Gastrocnemius medialis (tissue), 4 donors: ENCODE data around the gene MCF2L. TPM values are rescaled to one million over a fixed set of nuclear protein-coding genes. Genes with fewer than 3 reads are reported as not detected.
A peak's percentile ranks its signal among the peaks of the same experiment; 100 is the strongest.
"Not testable (repeated sequence)": the region's sequence is repeated elsewhere in the genome, so short reads cannot be mapped to it uniquely, and the experiment has no call there.

ENCODE experiments used
- ATAC-seq, 2 donors: fragments of 150-250 bp; one replicate each; pipeline ENCODE4 v1.9.1; 2016
- DNase-seq, 2 donors: peaks; one replicate each; pipeline ENCODE4 v3.0.0-alpha.2; 2019
- H3K27ac ChIP-seq, 4 donors: fragments of 200-600 bp; sonication (generic); 1 replicate in 1 of 4; 2 replicates in 3 of 4; pipeline ENCODE4 v1.5.1; 2016 to 2018; ENCODE audit warnings: mild to moderate bottlenecking in 2 of 4, moderate library complexity in 1 of 4
- H3K27me3 ChIP-seq, 3 donors: fragments of 200-600 bp; sonication (generic) in 2 of 3; 1 replicate in 1 of 3; 2 replicates in 2 of 3; pipeline versions ENCODE4 v1.5.1 to v1.6.0; 2016 to 2019; ENCODE audit warnings: mild to moderate bottlenecking in 1 of 3, moderate library complexity in 1 of 3
- H3K36me3 ChIP-seq, 2 donors: fragments of 200-600 bp; sonication (generic) in 1 of 2; one replicate each; pipeline ENCODE4 v1.5.1; 2017 to 2018
- H3K4me1 ChIP-seq, 2 donors: fragments of 200-600 bp; sonication (generic) in 1 of 2; one replicate each; pipeline ENCODE4 v1.5.1; 2016 to 2017; ENCODE audit warnings: mild to moderate bottlenecking in 2 of 2
- H3K4me3 ChIP-seq, 4 donors: fragments of 200-600 bp; sonication (generic) in 3 of 4; 1 replicate in 1 of 4; 2 replicates in 3 of 4; pipeline ENCODE4 v1.5.1; 2016 to 2019; ENCODE audit warnings: mild to moderate bottlenecking in 2 of 4
- H3K9me3 ChIP-seq, 3 donors: fragments of 200-600 bp; sonication (generic) in 2 of 3; 1 replicate in 1 of 3; 2 replicates in 2 of 3; pipeline ENCODE4 v1.5.1; 2016 to 2019
- CTCF ChIP-seq, 5 experiments: fragments of 450-650 bp in 3 of 5; fragments of 200-600 bp in 2 of 5; sonication (generic) in 2 of 5; IDR thresholded peaks in 4 of 5; conservative IDR thresholded peaks in 1 of 5; 1 replicate in 4 of 5; 2 replicates in 1 of 5; pipeline ENCODE4 v1.5.1; 2016 to 2019; ENCODE audit warnings: antibody characterized with exemption in 5 of 5, mild to moderate bottlenecking in 3 of 5, moderate library complexity in 3 of 5
- POLR2A ChIP-seq, 2 donors: fragments of 450-650 bp; IDR thresholded peaks; one replicate each; pipeline ENCODE4 v1.6.1; 2017; ENCODE audit warnings: antibody characterized with exemption in 2 of 2, mild to moderate bottlenecking in 2 of 2, moderate library complexity in 2 of 2
- in situ Hi-C, 4 donors: fragments of 200-750 bp; cut with MboI; loops; one replicate each; pipeline versions ENCODE4 v1.15.0 to v1.8.0; 2017; ENCODE audit warnings: low sequenced_read_pairs in 4 of 4
- intact Hi-C: fragments of 100-400 bp; cut with DNase I; formaldehyde crosslinking; loops from one replicate; pipeline ENCODE4 v1.15.1; 2023; ENCODE audit warnings: low total_unique reads
- total RNA-seq, 4 donors: library from RNA; depleted of rRNA; stranded (reverse); fragments of >200 nt; gene quantifications; one replicate each; pipeline versions ENCODE4 v1.1.0 to v1.2.3, GENCODE V29; 2016

Gene MCF2L
- total RNA-seq, 4 donors from 2014 or later: 16.1 to 21.2 (median 19.4) TPM

GRCh38 chr13:113105921-113106452 is 137.0 kb downstream of the MCF2L start:
- DNase-seq: no peak
- ATAC-seq: no peak
- Histone ChIP-seq H3K27me3 (peaks cover 17 to 29% (median 28%) of the 10 kb centered on the region in 3 donors), H3K36me3 (no peaks in the 10 kb centered on the region), H3K4me3 (no peak overlapping the region), H3K4me1 (no peaks in the 10 kb centered on the region), H3K27ac (no peak overlapping the region), H3K9me3 (no peaks in the 10 kb centered on the region)
- TF ChIP-seq POLR2A (IDR thresholded peaks at IDR 0.05) (no peak), CTCF (IDR thresholded peaks at IDR 0.05 in 4 of 5, conservative IDR thresholded peaks at IDR 0.05 in 1 of 5) (no peak)
- in situ Hi-C loops: no loop called here
- intact Hi-C loops: no loop called here

DNA sequence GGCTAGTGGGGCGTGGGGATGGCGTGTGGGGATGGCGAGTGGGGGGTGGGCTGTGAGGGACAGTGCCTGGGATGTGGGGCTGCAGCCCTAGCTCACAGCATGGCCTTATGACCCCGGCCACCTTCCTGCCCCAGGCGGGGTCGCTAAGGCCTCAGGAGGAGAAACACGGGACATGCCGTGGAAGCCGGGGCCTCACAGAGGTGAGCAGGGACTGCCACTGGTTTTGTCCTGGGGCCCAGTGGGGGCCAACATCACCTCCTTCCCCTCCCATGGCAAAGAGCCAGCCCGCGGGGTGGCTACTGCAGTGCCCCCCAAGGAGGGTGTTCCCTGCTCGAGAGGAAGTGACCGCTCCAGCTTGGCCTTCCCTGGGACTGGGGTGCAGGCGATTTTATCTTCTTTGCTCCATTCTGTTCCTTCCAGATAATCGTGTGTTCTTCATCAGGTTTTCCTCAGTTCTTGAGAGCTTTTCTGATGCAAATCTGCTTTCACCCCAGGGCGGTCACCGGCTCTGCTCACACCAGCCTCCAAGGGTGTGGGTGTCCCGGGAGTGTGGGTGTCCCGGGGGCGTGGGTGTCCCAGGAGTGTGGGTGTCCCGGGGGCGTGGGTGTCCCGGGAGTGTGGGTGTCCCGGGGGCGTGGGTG is 137.8 kb downstream of the MCF2L start:
- Histone ChIP-seq H3K4me1 (no peaks in the 10 kb centered on the region), H3K36me3 (no peaks in the 10 kb centered on the region), H3K4me3 (no peak overlapping the region), H3K27me3 (peaks cover 20 to 31% (median 30%) of the 10 kb centered on the region in 3 donors), H3K27ac (no peak overlapping the region), H3K9me3 (no peaks in the 10 kb centered on the region)
- no peak for ATAC-seq
- no peak for DNase-seq
- intact Hi-C loops: no loop called here
- TF ChIP-seq CTCF (IDR thresholded peaks at IDR 0.05 in 4 of 5, conservative IDR thresholded peaks at IDR 0.05 in 1 of 5) (no peak), POLR2A (IDR thresholded peaks at IDR 0.05) (no peak)
- in situ Hi-C loops: no loop called here

GRCh38 chr13:113108521-113108920 is 139.5 kb downstream of the MCF2L start:
- H3K4me1 ChIP-seq, ATAC-seq, H3K4me3 ChIP-seq, H3K9me3 ChIP-seq, H3K27ac ChIP-seq, DNase-seq, H3K36me3 ChIP-seq, in situ Hi-C loops, intact Hi-C loops: not testable (repeated sequence)
- peaks cover 27 to 29% (median 29%) of the 10 kb centered on the region in 3 donors for H3K27me3 ChIP-seq

DNA sequence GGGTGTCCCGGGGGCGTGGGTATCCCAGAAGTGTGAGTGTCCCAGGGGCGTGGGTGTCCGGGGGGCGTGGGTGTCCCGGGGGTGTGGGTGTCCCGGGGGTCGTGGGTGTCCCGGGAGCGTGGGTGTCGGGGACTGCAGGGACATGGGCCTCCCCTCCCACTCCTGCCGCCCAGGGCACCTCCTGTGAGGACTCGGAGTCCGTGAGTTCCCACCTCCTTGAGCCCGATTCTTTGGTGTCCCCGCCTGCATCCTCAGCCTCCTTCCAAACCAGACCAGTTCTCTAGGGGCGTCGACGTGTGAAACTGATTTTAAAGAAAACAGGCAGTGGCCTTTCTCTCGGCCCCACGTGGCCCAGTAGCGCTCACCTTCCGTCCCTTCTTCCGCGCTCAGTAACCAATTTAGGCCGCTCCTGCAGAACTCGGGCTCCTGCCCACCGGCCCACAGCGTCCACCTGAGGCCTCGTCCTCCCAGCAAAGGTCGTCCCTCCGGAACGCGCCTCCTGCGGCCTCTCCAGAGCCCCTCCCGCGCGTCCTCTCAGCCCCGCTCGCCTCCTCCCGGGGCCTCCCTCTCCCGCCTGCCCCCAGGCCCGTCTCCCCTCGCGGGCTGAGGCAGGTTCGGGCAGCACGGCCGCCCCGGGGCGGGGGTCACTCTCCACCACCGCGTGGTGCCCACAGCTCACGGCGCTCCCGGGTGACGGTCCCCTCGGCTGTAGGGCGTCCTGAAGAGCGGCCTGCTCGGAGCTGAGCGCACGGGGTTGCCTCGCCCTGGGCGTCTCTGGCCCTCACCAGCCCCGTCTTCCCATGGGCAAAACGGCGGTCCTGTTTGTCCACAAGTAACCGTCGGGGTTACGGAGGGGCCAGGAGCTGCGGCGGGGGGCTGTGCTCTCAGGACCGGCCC is 140.4 kb downstream of the MCF2L start:
- Histone ChIP-seq H3K9me3 (no peaks in the 10 kb centered on the region), H3K4me3 (peak overlapping the region in 1 of 4 donors; percentile 26), H3K27me3 (peaks cover 20 to 29% (median 27%) of the 10 kb centered on the region in 3 donors), H3K4me1 (no peaks in the 10 kb centered on the region), H3K36me3 (no peaks in the 10 kb centered on the region), H3K27ac (no peak overlapping the region)
- ATAC-seq (no peak), DNase-seq (no peak)
- intact Hi-C loops: no loop called here
- in situ Hi-C loops: no loop called here
- TF ChIP-seq POLR2A (IDR thresholded peaks at IDR 0.05): no peak
- no peak for TF ChIP-seq CTCF (IDR thresholded peaks at IDR 0.05 in 4 of 5, conservative IDR thresholded peaks at IDR 0.05 in 1 of 5)
